NB4 (cell line): Measurements from ENCODE around the gene REN.

Experiments used
- DNase-seq: peaks from one replicate; pipeline ENCODE4 v3.0.0; 2010; ENCODE audit warnings: low read depth
- H3K4me3 ChIP-seq: one replicate; pipeline ENCODE4 v1.5.1; 2011; ENCODE audit warnings: mild to moderate bottlenecking, low read depth, low read length, moderate library complexity
- CTCF ChIP-seq: IDR thresholded peaks from one replicate; pipeline ENCODE4 v1.5.1; 2012; ENCODE audit warnings: low read depth, low read length
- MAX ChIP-seq: IDR thresholded peaks from 2 replicates; pipeline ENCODE4 v1.6.1; 2011; ENCODE audit warnings: low read depth, low read length
- MYC ChIP-seq: IDR thresholded peaks from 2 replicates; pipeline ENCODE4 v1.6.1; 2011; ENCODE audit warnings: low read depth, low read length
- POLR2A ChIP-seq: IDR thresholded peaks from 2 replicates; pipeline ENCODE4 v1.6.1; 2011; ENCODE audit warnings: mild to moderate bottlenecking; ENCODE audit not compliant: insufficient read length; ENCODE audit errors: extremely low read depth

REN gene

GRCh38 chr1:204147406-204148383, 18.4 kb downstream of the REN start:
- TF ChIP-seq MAX (no peak), CTCF (no peak), MYC (no peak), POLR2A (no peak)
- DNase-seq = no peak
- H3K4me3 ChIP-seq = no peak overlapping the region

GRCh38 chr1:204146965-204147364, 19.2 kb downstream of the REN start:
- no peak overlapping the region for H3K4me3 ChIP-seq
- DNase-seq = no peak
- no peak for TF ChIP-seq POLR2A
- TF ChIP-seq MYC = no peak
- TF ChIP-seq MAX = no peak
- no peak for TF ChIP-seq CTCF

- no peak for TF ChIP-seq MAX
- no peak for TF ChIP-seq MYC
- TF ChIP-seq CTCF = no peak
- no peak for TF ChIP-seq POLR2A
- DNase-seq = no peak
- no peak overlapping the region for H3K4me3 ChIP-seq
Measured at GRCh38 chr1:204146309-204146708, 19.8 kb downstream of the REN start.

- H3K4me3 ChIP-seq = no peak overlapping the region
- TF ChIP-seq POLR2A (no peak), MYC (no peak), MAX (no peak), CTCF (no peak)
- no peak for DNase-seq
Measured at GRCh38 chr1:204145033-204145504, 21.1 kb downstream of the REN start.

- no peak for DNase-seq
- TF ChIP-seq POLR2A (no peak), MAX (no peak), MYC (no peak), CTCF (no peak)
- H3K4me3 ChIP-seq = no peak overlapping the region
Measured at GRCh38 chr1:204143276-204144041, 22.7 kb downstream of the REN start.
